Measurements from ENCODE around the gene SSH3.

The SSH3 gene

GRCh38 chr11:67290801-67291200 lies 12.5 kb upstream of the SSH3 start:
- Mint-ChIP-seq H3K36me3 (ENCODE audit: low read depth) (peaks cover 48% of the 10 kb centered on the region), H3K27me3 (no peaks in the 10 kb centered on the region), H3K4me1 (peaks cover 49% of the 10 kb centered on the region), H3K9me3 (no peaks in the 10 kb centered on the region), H3K27ac (peak overlapping the region; percentile 22), H3K4me3 (peak overlapping the region; percentile 85)
- DNase-seq (no peak), ATAC-seq (no peak)

GRCh38 chr11:67291481-67292381 lies 11.6 kb upstream of the SSH3 start:
- Mint-ChIP-seq H3K9me3 (peaks cover 8% of the 10 kb centered on the region), H3K4me3 (no peak overlapping the region), H3K27ac (no peak overlapping the region), H3K36me3 (ENCODE audit: low read depth) (peaks cover 58% of the 10 kb centered on the region), H3K27me3 (no peaks in the 10 kb centered on the region), H3K4me1 (peaks cover 43% of the 10 kb centered on the region)
- DNase-seq (no peak), ATAC-seq (no peak)

GRCh38 chr11:67292671-67293070 lies 10.7 kb upstream of the SSH3 start:
- H3K36me3 Mint-ChIP-seq (ENCODE audit: low read depth), result peaks cover 59% of the 10 kb centered on the region
- ATAC-seq, result no peak

GRCh38 chr11:67293090-67293489 lies 10.2 kb upstream of the SSH3 start:
- peak overlapping the region; percentile 43 for H3K4me3 Mint-ChIP-seq
- H3K27me3 Mint-ChIP-seq, result no peaks in the 10 kb centered on the region
- peaks cover 60% of the 10 kb centered on the region for H3K36me3 Mint-ChIP-seq (ENCODE audit: low read depth)
- DNase-seq, result no peak
- H3K4me1 Mint-ChIP-seq, result peaks cover 33% of the 10 kb centered on the region
- peak overlapping the region; percentile 41 for H3K27ac Mint-ChIP-seq
- no peak for ATAC-seq
- peaks cover 12% of the 10 kb centered on the region for H3K9me3 Mint-ChIP-seq

More at GRCh38 chr11:67292671-67293070, 10.7 kb upstream of the SSH3 start:
- Mint-ChIP-seq H3K9me3 (peaks cover 12% of the 10 kb centered on the region), H3K27ac (peak overlapping the region; percentile 41), H3K27me3 (no peaks in the 10 kb centered on the region), H3K4me1 (peaks cover 38% of the 10 kb centered on the region), H3K4me3 (peak overlapping the region; percentile 43)
- DNase-seq, result no peak

GRCh38 chr11:67295846-67296245 lies 7.5 kb upstream of the SSH3 start:
- Mint-ChIP-seq H3K27ac (no peak overlapping the region), H3K36me3 (ENCODE audit: low read depth) (peaks cover 65% of the 10 kb centered on the region), H3K9me3 (peaks cover 12% of the 10 kb centered on the region), H3K4me3 (no peak overlapping the region), H3K4me1 (peaks cover 27% of the 10 kb centered on the region), H3K27me3 (no peaks in the 10 kb centered on the region)
- no peak for DNase-seq
- ATAC-seq, result no peak

- Mint-ChIP-seq H3K4me1 (peaks cover 15% of the 10 kb centered on the region), H3K36me3 (ENCODE audit: low read depth) (peaks cover 47% of the 10 kb centered on the region), H3K27me3 (no peaks in the 10 kb centered on the region), H3K9me3 (peaks cover 12% of the 10 kb centered on the region), H3K4me3 (no peak overlapping the region), H3K27ac (no peak overlapping the region)
- ATAC-seq (no peak), DNase-seq (no peak)
Observed at GRCh38 chr11:67298786-67299185, 4.5 kb upstream of the SSH3 start.

GRCh38 chr11:67299471-67300191 lies 3.7 kb upstream of the SSH3 start:
- Mint-ChIP-seq H3K36me3 (ENCODE audit: low read depth) (peaks cover 39% of the 10 kb centered on the region), H3K9me3 (peaks cover 12% of the 10 kb centered on the region), H3K4me1 (peaks cover 11% of the 10 kb centered on the region), H3K27me3 (no peaks in the 10 kb centered on the region), H3K4me3 (no peak overlapping the region), H3K27ac (no peak overlapping the region)
- DNase-seq (no peak), ATAC-seq (no peak)

- Mint-ChIP-seq H3K36me3 (ENCODE audit: low read depth) (peaks cover 33% of the 10 kb centered on the region), H3K9me3 (peaks cover 12% of the 10 kb centered on the region), H3K4me3 (no peak overlapping the region), H3K27me3 (no peaks in the 10 kb centered on the region), H3K4me1 (peaks cover 11% of the 10 kb centered on the region), H3K27ac (no peak overlapping the region)
- ATAC-seq (no peak), DNase-seq (no peak)
Observed at GRCh38 chr11:67300256-67300755, 3.0 kb upstream of the SSH3 start.

- Mint-ChIP-seq H3K36me3 (ENCODE audit: low read depth) (peaks cover 28% of the 10 kb centered on the region), H3K4me3 (no peak overlapping the region), H3K27me3 (no peaks in the 10 kb centered on the region), H3K4me1 (peaks cover 11% of the 10 kb centered on the region), H3K9me3 (peaks cover 12% of the 10 kb centered on the region), H3K27ac (no peak overlapping the region)
- ATAC-seq (no peak), DNase-seq (no peak)
Observed at GRCh38 chr11:67300756-67301312, 2.5 kb upstream of the SSH3 start.

GRCh38 chr11:67301313-67301921 lies 1.9 kb upstream of the SSH3 start:
- Mint-ChIP-seq H3K27ac (no peak overlapping the region), H3K4me1 (peaks cover 11% of the 10 kb centered on the region), H3K27me3 (no peaks in the 10 kb centered on the region), H3K4me3 (no peak overlapping the region), H3K9me3 (peaks cover 7% of the 10 kb centered on the region), H3K36me3 (ENCODE audit: low read depth) (peaks cover 22% of the 10 kb centered on the region)
- ATAC-seq, result no peak
- no peak for DNase-seq

- ATAC-seq (no peak), DNase-seq (no peak)
- Mint-ChIP-seq H3K4me3 (no peak overlapping the region), H3K4me1 (peaks cover 7% of the 10 kb centered on the region), H3K27me3 (no peaks in the 10 kb centered on the region), H3K36me3 (ENCODE audit: low read depth) (peaks cover 16% of the 10 kb centered on the region), H3K9me3 (peaks cover 1% of the 10 kb centered on the region), H3K27ac (no peak overlapping the region)
Observed at GRCh38 chr11:67301951-67302516, 1.3 kb upstream of the SSH3 start.

- Mint-ChIP-seq H3K27me3 (no peaks in the 10 kb centered on the region), H3K9me3 (no peaks in the 10 kb centered on the region), H3K4me3 (no peak overlapping the region), H3K27ac (no peak overlapping the region), H3K4me1 (peaks cover 7% of the 10 kb centered on the region), H3K36me3 (ENCODE audit: low read depth) (peaks cover 11% of the 10 kb centered on the region)
- ATAC-seq (no peak), DNase-seq (no peak)
Observed at GRCh38 chr11:67302571-67303131, 679 bp upstream of the SSH3 start.

- H3K9me3 Mint-ChIP-seq, result no peaks in the 10 kb centered on the region
- H3K27me3 Mint-ChIP-seq, result no peaks in the 10 kb centered on the region
- H3K4me3 Mint-ChIP-seq, result peak overlapping the region; percentile 32
- DNase-seq, result no peak
- peaks cover 5% of the 10 kb centered on the region for H3K4me1 Mint-ChIP-seq
- ATAC-seq, result peak; percentile 5
- peaks cover 2% of the 10 kb centered on the region for H3K36me3 Mint-ChIP-seq (ENCODE audit: low read depth)
- no peak overlapping the region for H3K27ac Mint-ChIP-seq
Observed at GRCh38 chr11:67303835-67304411, 593 bp downstream of the SSH3 start.

All from activated naive CD8-positive, alpha-beta T cell treated with anti-CD3 and anti-CD28 coated beads, Interleukin-2, amount 50 U/mL, for 24 hours (primary cell).